SJSA1 (cell line): ENCODE measurements around the gene PLEKHN1. TPM values are rescaled to one million over a fixed set of nuclear protein-coding genes. Genes with fewer than 3 reads are reported as not detected.

Experiments
- DNase-seq, 2 experiments: peaks; one replicate each; pipeline ENCODE4 v3.0.0-alpha.2; 2015 to 2020; ENCODE audit warnings: low spot score in 2 of 2, low read depth in 1 of 2
- H3K27ac ChIP-seq: fragments of 250-450 bp; sonication (Bioruptor Pico); 2 replicates; pipeline ENCODE4 v1.5.1; 2020; ENCODE audit warnings: mild to moderate bottlenecking, moderate library complexity
- H3K27me3 ChIP-seq: fragments of 250-450 bp; sonication (Bioruptor Pico); replicated peaks from 2 replicates; pipeline ENCODE4 v1.5.1; 2020; ENCODE audit warnings: mild to moderate bottlenecking, moderate library complexity
- H3K36me3 ChIP-seq: fragments of 250-450 bp; sonication (Bioruptor Pico); 2 replicates; pipeline ENCODE4 v1.5.1; 2020; ENCODE audit warnings: mild to moderate bottlenecking
- H3K4me1 ChIP-seq: fragments of 250-450 bp; sonication (Bioruptor Pico); replicated peaks from 2 replicates; pipeline ENCODE4 v1.6.1; 2021; ENCODE audit warnings: mild to moderate bottlenecking
- H3K4me3 ChIP-seq: fragments of 250-450 bp; sonication (Bioruptor Pico); 2 replicates; pipeline ENCODE4 v1.5.1; 2020; ENCODE audit warnings: mild to moderate bottlenecking
- H3K9me3 ChIP-seq: fragments of 250-450 bp; sonication (Bioruptor Pico); replicated peaks from 2 replicates; pipeline ENCODE4 v1.5.1; 2020; ENCODE audit warnings: mild to moderate bottlenecking
- total RNA-seq: library from RNA; depleted of rRNA; stranded (reverse); fragments of >200 nt; shearing (Covaris generic); gene quantifications from 2 replicates; pipeline ENCODE4 v1.2.3, GENCODE V29; 2014

Gene PLEKHN1
- total RNA-seq, 1 experiment from 2014 or later: 0.34 TPM

GRCh38 chr1:965526-966134 is 652 bp upstream of the PLEKHN1 start:
- Histone ChIP-seq H3K27me3 (peaks cover 10% of the 10 kb centered on the region; the same call in 1 of the 2 replicates), H3K36me3 (peaks cover 30% of the 10 kb centered on the region), H3K9me3 (no peaks in the 10 kb centered on the region), H3K27ac (no peak overlapping the region), H3K4me1 (peaks cover 22% of the 10 kb centered on the region), H3K4me3 (no peak overlapping the region)
- no peak for DNase-seq

- peaks cover 13% of the 10 kb centered on the region for H3K4me1 ChIP-seq
- peak overlapping the region; percentile 54 for H3K4me3 ChIP-seq
- peak; percentile 73 to 81 for DNase-seq
- H3K9me3 ChIP-seq: no peaks in the 10 kb centered on the region
- H3K27me3 ChIP-seq: peaks cover 17% of the 10 kb centered on the region
- H3K36me3 ChIP-seq: peaks cover 24% of the 10 kb centered on the region
- H3K27ac ChIP-seq: peak overlapping the region; percentile 28; the same call in 1 of the 2 replicates
These were observed 520 bp downstream of the PLEKHN1 start for GRCh38 chr1:966704-967300.

GRCh38 chr1:967466-968343 is 1.4 kb downstream of the PLEKHN1 start:
- Histone ChIP-seq H3K9me3 (no peaks in the 10 kb centered on the region), H3K36me3 (peaks cover 18% of the 10 kb centered on the region), H3K4me1 (peaks cover 13% of the 10 kb centered on the region), H3K27ac (no peak overlapping the region), H3K27me3 (peaks cover 23% of the 10 kb centered on the region), H3K4me3 (no peak overlapping the region)
- no peak for DNase-seq

GRCh38 chr1:969260-969855 is 3.1 kb downstream of the PLEKHN1 start:
- DNase-seq: no peak
- Histone ChIP-seq H3K4me3 (no peak overlapping the region), H3K36me3 (0 out of 2 replicates have a peak, but pooled peaks cover 7% of the 10 kb centered on the region), H3K27me3 (peaks cover 23% of the 10 kb centered on the region), H3K4me1 (peaks cover 13% of the 10 kb centered on the region), H3K27ac (no peak overlapping the region), H3K9me3 (no peaks in the 10 kb centered on the region)

GRCh38 chr1:970242-970972 is 4.1 kb downstream of the PLEKHN1 start:
- Histone ChIP-seq H3K27ac (no peak overlapping the region), H3K4me1 (peaks cover 13% of the 10 kb centered on the region), H3K9me3 (no peaks in the 10 kb centered on the region), H3K27me3 (peaks cover 23% of the 10 kb centered on the region), H3K36me3 (0 out of 2 replicates have a peak, but pooled peaks cover 5% of the 10 kb centered on the region), H3K4me3 (no peak overlapping the region)
- DNase-seq: no peak

- no peaks in the 10 kb centered on the region for H3K9me3 ChIP-seq
- 0 out of 2 replicates have a peak, but pooled peaks cover 4% of the 10 kb centered on the region for H3K36me3 ChIP-seq
- no peak for DNase-seq
These were observed 4.9 kb downstream of the PLEKHN1 start for GRCh38 chr1:970973-971730.

GRCh38 chr1:971751-972506 is 5.6 kb downstream of the PLEKHN1 start:
- H3K9me3 ChIP-seq: no peaks in the 10 kb centered on the region
- H3K27me3 ChIP-seq: peaks cover 23% of the 10 kb centered on the region
- H3K4me1 ChIP-seq: peaks cover 12% of the 10 kb centered on the region
- H3K4me3 ChIP-seq: no peak overlapping the region
- no peaks in the 10 kb centered on the region for H3K36me3 ChIP-seq
- DNase-seq: no peak
- H3K27ac ChIP-seq: no peak overlapping the region

More at GRCh38 chr1:970973-971730, 4.9 kb downstream of the PLEKHN1 start:
- Histone ChIP-seq H3K27me3 (peaks cover 23% of the 10 kb centered on the region), H3K27ac (no peak overlapping the region), H3K4me1 (peaks cover 17% of the 10 kb centered on the region), H3K4me3 (no peak overlapping the region)

- Histone ChIP-seq H3K36me3 (no peaks in the 10 kb centered on the region), H3K27me3 (peaks cover 23% of the 10 kb centered on the region), H3K27ac (no peak overlapping the region), H3K4me3 (no peak overlapping the region), H3K9me3 (no peaks in the 10 kb centered on the region), H3K4me1 (peaks cover 10% of the 10 kb centered on the region)
- DNase-seq: no peak
These were observed 6.6 kb downstream of the PLEKHN1 start for GRCh38 chr1:972726-973458.

GRCh38 chr1:973459-974292 is 7.4 kb downstream of the PLEKHN1 start:
- Histone ChIP-seq H3K36me3 (no peaks in the 10 kb centered on the region), H3K27me3 (peaks cover 23% of the 10 kb centered on the region), H3K4me1 (peaks cover 10% of the 10 kb centered on the region), H3K9me3 (no peaks in the 10 kb centered on the region; the same call in 1 of the 2 replicates), H3K27ac (no peak overlapping the region), H3K4me3 (no peak overlapping the region)
- no peak for DNase-seq

GRCh38 chr1:974293-974640 is 8.0 kb downstream of the PLEKHN1 start:
- Histone ChIP-seq H3K27me3 (peaks cover 19% of the 10 kb centered on the region), H3K4me1 (peaks cover 10% of the 10 kb centered on the region), H3K27ac (no peak overlapping the region), H3K36me3 (no peaks in the 10 kb centered on the region), H3K4me3 (no peak overlapping the region), H3K9me3 (no peaks in the 10 kb centered on the region; the same call in 1 of the 2 replicates)
- no peak for DNase-seq
